ENCODE data around the gene MMP28.

MMP28 gene

GRCh38 chr17:35740997-35741931 lies 54.2 kb downstream of the MMP28 start:
- no peak for DNase-seq

- no peak for DNase-seq
These were observed 55.2 kb downstream of the MMP28 start for GRCh38 chr17:35740216-35740615.

GRCh38 chr17:35738519-35739133 lies 56.8 kb downstream of the MMP28 start:
- DNase-seq = no peak

GRCh38 chr17:35736236-35736635 lies 59.2 kb downstream of the MMP28 start:
- no peak for DNase-seq

GRCh38 chr17:35735036-35735805 lies 60.2 kb downstream of the MMP28 start:
- no peak for DNase-seq

GRCh38 chr17:35734396-35734795 lies 61.0 kb downstream of the MMP28 start:
- no peak for DNase-seq

GRCh38 chr17:35733366-35733765 lies 62.1 kb downstream of the MMP28 start:
- DNase-seq = no peak

- DNase-seq = no peak
These were observed 62.7 kb downstream of the MMP28 start for GRCh38 chr17:35732806-35733136.

GRCh38 chr17:35731917-35732805 lies 63.3 kb downstream of the MMP28 start:
- no peak for DNase-seq

GRCh38 chr17:35731239-35731916 lies 64.1 kb downstream of the MMP28 start, which contains the start of gene RASL10B:
Gene RASL10B, plus strand, starts transcription at chr17:35731639. Its CDS starts 3,546 bp downstream, at chr17:35735185.
- no peak for DNase-seq

GRCh38 chr17:35730400-35731005 lies 64.9 kb downstream of the MMP28 start:
- no peak for DNase-seq

- DNase-seq = no peak
These were observed 66.0 kb downstream of the MMP28 start for GRCh38 chr17:35729405-35729833.

- no peak for DNase-seq
These were observed 66.9 kb downstream of the MMP28 start for GRCh38 chr17:35728551-35728950.

GRCh38 chr17:35727635-35728034 lies 67.8 kb downstream of the MMP28 start:
- DNase-seq = no peak

GRCh38 chr17:35726953-35727460 lies 68.4 kb downstream of the MMP28 start:
- DNase-seq = no peak

- no peak for DNase-seq
These were observed 69.1 kb downstream of the MMP28 start for GRCh38 chr17:35726127-35726952.

- DNase-seq = no peak
These were observed 69.7 kb downstream of the MMP28 start for GRCh38 chr17:35725802-35726126.

- no peak for DNase-seq
These were observed 70.4 kb downstream of the MMP28 start for GRCh38 chr17:35725058-35725457.

- DNase-seq = no peak
These were observed 71.7 kb downstream of the MMP28 start for GRCh38 chr17:35723735-35724134.

- no peak for DNase-seq
These were observed 78.0 kb downstream of the MMP28 start for GRCh38 chr17:35717475-35717874.

Measured in inflammatory macrophage treated with lipopolysaccharide for 4 hours (primary cell).